GM12891 (cell line): Measurements from ENCODE around the gene CAPN2.

Source experiments
- POLR2A ChIP-seq: IDR thresholded peaks from 2 replicates; pipeline ENCODE4 v1.6.1; 2011; ENCODE audit warnings: low read depth, low read length, control low read depth
- POLR2AphosphoS5 ChIP-seq: IDR thresholded peaks from 2 replicates; pipeline ENCODE4 v1.6.1; 2011; ENCODE audit warnings: low read depth, low read length, control low read depth
- SPI1 ChIP-seq: IDR thresholded peaks from 2 replicates; pipeline ENCODE4 v1.6.1; 2011; ENCODE audit warnings: low read depth, low read length, control low read depth

DNA sequence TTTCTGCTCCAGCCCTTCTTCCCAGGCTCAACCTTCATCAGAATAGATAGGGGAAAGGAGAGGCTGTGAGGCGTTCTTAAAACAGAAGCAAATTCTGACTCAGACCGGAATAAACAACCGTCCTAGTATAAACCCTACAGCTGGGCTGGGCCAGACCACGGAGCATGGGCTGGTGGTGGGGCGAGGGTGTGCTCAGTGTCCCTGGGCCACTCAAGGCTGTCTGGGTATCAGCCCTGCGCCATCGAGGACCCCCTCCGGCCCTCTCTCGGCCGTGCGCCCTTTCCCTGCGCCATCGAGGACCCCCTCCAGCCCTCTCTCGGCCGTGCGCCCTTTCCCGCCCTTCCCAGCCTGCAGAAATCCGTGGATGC lies 36.0 kb downstream of the CAPN2 start:
- TF ChIP-seq POLR2AphosphoS5 (no peak), POLR2A (no peak), SPI1 (no peak)
